Skeletal muscle satellite cell (primary cell): ENCODE results near the gene CACNA1D.

ENCODE experiments used
- H3K27me3 ChIP-seq: 2 replicates; pipeline ENCODE4 v1.7.0; 2013; ENCODE audit warnings: low read length; ENCODE audit not compliant: control insufficient read depth, insufficient read depth
- H3K36me3 ChIP-seq: 2 replicates; pipeline ENCODE4 v1.7.0; 2013; ENCODE audit warnings: mild to moderate bottlenecking, control low read depth, low read length; ENCODE audit not compliant: insufficient read depth
- H3K4me1 ChIP-seq: 2 replicates; pipeline ENCODE4 v1.7.0; 2013; ENCODE audit warnings: low read length; ENCODE audit not compliant: control insufficient read depth, insufficient read depth
- H3K4me2 ChIP-seq: 2 replicates; pipeline ENCODE4 v1.7.0; 2013; ENCODE audit warnings: mild to moderate bottlenecking, low read length
- H3K4me3 ChIP-seq: 2 replicates; pipeline ENCODE4 v1.7.0; 2013; ENCODE audit warnings: low read length
- H3K9ac ChIP-seq: 2 replicates; pipeline ENCODE4 v1.7.0; 2013; ENCODE audit warnings: mild to moderate bottlenecking, low read depth, low read length, moderate library complexity
- H3K9me3 ChIP-seq: replicated peaks from 2 replicates; pipeline ENCODE4 v1.7.0; 2013; ENCODE audit warnings: mild to moderate bottlenecking, control low read depth, low read length

Gene CACNA1D

GRCh38 chr3:53801319-53801718, 306.9 kb downstream of the CACNA1D start:
- H3K9me3 ChIP-seq: no peaks in the 10 kb centered on the region
- no peaks in the 10 kb centered on the region for H3K36me3 ChIP-seq
- H3K9ac ChIP-seq: no peak overlapping the region
- H3K4me1 ChIP-seq: peaks cover 21% of the 10 kb centered on the region
- peaks cover 17% of the 10 kb centered on the region for H3K27me3 ChIP-seq
- no peak overlapping the region for H3K4me2 ChIP-seq
- no peak overlapping the region for H3K4me3 ChIP-seq

- Histone ChIP-seq H3K9me3 (no peaks in the 10 kb centered on the region), H3K4me3 (no peak overlapping the region), H3K27me3 (peaks cover 15% of the 10 kb centered on the region), H3K4me1 (peaks cover 28% of the 10 kb centered on the region), H3K36me3 (no peaks in the 10 kb centered on the region), H3K4me2 (no peak overlapping the region), H3K9ac (no peak overlapping the region)
Observed at GRCh38 chr3:53802256-53802880, 308.0 kb downstream of the CACNA1D start.

- Histone ChIP-seq H3K27me3 (peaks cover 12% of the 10 kb centered on the region), H3K9me3 (no peaks in the 10 kb centered on the region), H3K4me3 (no peak overlapping the region), H3K36me3 (no peaks in the 10 kb centered on the region), H3K4me1 (peaks cover 28% of the 10 kb centered on the region), H3K4me2 (no peak overlapping the region), H3K9ac (no peak overlapping the region)
Observed at GRCh38 chr3:53803124-53803815, 308.9 kb downstream of the CACNA1D start.

- H3K4me1 ChIP-seq: peaks cover 28% of the 10 kb centered on the region
- no peak overlapping the region for H3K4me2 ChIP-seq
- H3K9me3 ChIP-seq: no peaks in the 10 kb centered on the region
- H3K36me3 ChIP-seq: no peaks in the 10 kb centered on the region
- no peak overlapping the region for H3K4me3 ChIP-seq
- no peak overlapping the region for H3K9ac ChIP-seq
- peaks cover 12% of the 10 kb centered on the region for H3K27me3 ChIP-seq
Observed at GRCh38 chr3:53803816-53804695, 309.6 kb downstream of the CACNA1D start.

GRCh38 chr3:53804697-53805462, 310.5 kb downstream of the CACNA1D start:
- no peak overlapping the region for H3K9ac ChIP-seq
- H3K4me1 ChIP-seq: peaks cover 28% of the 10 kb centered on the region
- H3K27me3 ChIP-seq: peaks cover 12% of the 10 kb centered on the region
- no peak overlapping the region for H3K4me3 ChIP-seq
- H3K9me3 ChIP-seq: no peaks in the 10 kb centered on the region
- no peak overlapping the region for H3K4me2 ChIP-seq
- no peaks in the 10 kb centered on the region for H3K36me3 ChIP-seq

GRCh38 chr3:53805463-53806159, 311.2 kb downstream of the CACNA1D start:
- no peak overlapping the region for H3K4me2 ChIP-seq
- peaks cover 5% of the 10 kb centered on the region for H3K27me3 ChIP-seq
- no peak overlapping the region for H3K4me3 ChIP-seq
- H3K36me3 ChIP-seq: no peaks in the 10 kb centered on the region
- peaks cover 28% of the 10 kb centered on the region for H3K4me1 ChIP-seq
- H3K9me3 ChIP-seq: no peaks in the 10 kb centered on the region
- H3K9ac ChIP-seq: no peak overlapping the region

- H3K4me3 ChIP-seq: no peak overlapping the region
Observed at GRCh38 chr3:53806182-53807116, 312.0 kb downstream of the CACNA1D start.

GRCh38 chr3:53807117-53807810, 312.9 kb downstream of the CACNA1D start:
- Histone ChIP-seq H3K4me1 (peaks cover 28% of the 10 kb centered on the region), H3K36me3 (no peaks in the 10 kb centered on the region), H3K27me3 (no peaks in the 10 kb centered on the region), H3K4me2 (no peak overlapping the region), H3K9ac (no peak overlapping the region), H3K9me3 (no peaks in the 10 kb centered on the region), H3K4me3 (no peak overlapping the region)

More at GRCh38 chr3:53806182-53807116, 312.0 kb downstream of the CACNA1D start:
- Histone ChIP-seq H3K27me3 (no peaks in the 10 kb centered on the region), H3K9ac (peak overlapping the region; percentile 40), H3K4me2 (peak overlapping the region; percentile 47), H3K36me3 (no peaks in the 10 kb centered on the region), H3K4me1 (peaks cover 28% of the 10 kb centered on the region), H3K9me3 (no peaks in the 10 kb centered on the region)

GRCh38 chr3:53808496-53808895, 314.1 kb downstream of the CACNA1D start:
- H3K27me3 ChIP-seq: no peaks in the 10 kb centered on the region
- H3K9me3 ChIP-seq: no peaks in the 10 kb centered on the region
- peaks cover 28% of the 10 kb centered on the region for H3K4me1 ChIP-seq
- no peak overlapping the region for H3K4me3 ChIP-seq
- H3K36me3 ChIP-seq: no peaks in the 10 kb centered on the region
- no peak overlapping the region for H3K9ac ChIP-seq
- H3K4me2 ChIP-seq: no peak overlapping the region
